Hepatocyte (in vitro differentiated cells): ENCODE data around the gene FBXL13. TPM values are rescaled to one million over a fixed set of nuclear protein-coding genes. Genes with fewer than 3 reads are reported as not detected.

Experiments used
- DNase-seq: peaks from one replicate; pipeline ENCODE4 v3.0.0-alpha.2; 2016; ENCODE audit warnings: low spot score
- H2AFZ ChIP-seq: fragments of 200-600 bp; sonication (generic); 2 replicates; pipeline ENCODE4 v1.6.0; 2016; ENCODE audit warnings: antibody characterized with exemption, mild to moderate bottlenecking
- H3K27ac ChIP-seq: fragments of 200-600 bp; sonication (generic); 2 replicates; pipeline ENCODE4 v1.5.1; 2016; ENCODE audit warnings: mild to moderate bottlenecking
- H3K27me3 ChIP-seq: fragments of 200-600 bp; sonication (generic); 2 replicates; pipeline ENCODE4 v1.6.1; 2016
- H3K36me3 ChIP-seq: fragments of 200-600 bp; sonication (generic); replicated peaks from 2 replicates; pipeline ENCODE4 v1.5.1; 2016; ENCODE audit warnings: low read depth; ENCODE audit not compliant: insufficient read depth
- H3K4me1 ChIP-seq: fragments of 200-600 bp; sonication (generic); 2 replicates; pipeline ENCODE4 v1.5.1; 2016; ENCODE audit warnings: mild to moderate bottlenecking, moderate library complexity; ENCODE audit not compliant: insufficient read depth
- H3K4me2 ChIP-seq: fragments of 200-600 bp; sonication (generic); 2 replicates; pipeline ENCODE4 v1.6.0; 2016
- H3K4me3 ChIP-seq: fragments of 200-600 bp; sonication (generic); 2 replicates; pipeline ENCODE4 v1.5.1; 2016; ENCODE audit warnings: mild to moderate bottlenecking
- H3K79me2 ChIP-seq: fragments of 200-600 bp; sonication (generic); 2 replicates; pipeline ENCODE4 v1.6.0; 2017; ENCODE audit warnings: mild to moderate bottlenecking
- H3K9me2 ChIP-seq: fragments of 200-600 bp; sonication (generic); replicated peaks from 2 replicates; pipeline ENCODE4 v1.6.0; 2017; ENCODE audit warnings: mild to moderate bottlenecking; ENCODE audit not compliant: insufficient read depth
- H3K9me3 ChIP-seq: fragments of 200-600 bp; sonication (generic); 2 replicates; pipeline ENCODE4 v1.5.1; 2016; ENCODE audit warnings: low read depth, mild to moderate bottlenecking
- H4K20me1 ChIP-seq: fragments of 200-600 bp; sonication (generic); 2 replicates; pipeline ENCODE4 v1.6.0; 2016; ENCODE audit warnings: mild to moderate bottlenecking; ENCODE audit not compliant: insufficient read depth, poor library complexity, severe bottlenecking
- CTCF ChIP-seq: fragments of 200-600 bp; sonication (generic); IDR thresholded peaks from 2 replicates; pipeline ENCODE4 v1.5.1; 2016; ENCODE audit warnings: antibody characterized with exemption, mild to moderate bottlenecking; ENCODE audit not compliant: poor library complexity
- EZH2 ChIP-seq: fragments of 200-600 bp; sonication (generic); IDR thresholded peaks from 2 replicates; pipeline ENCODE4 v1.6.1; 2016; ENCODE audit warnings: antibody characterized with exemption, mild to moderate bottlenecking, borderline replicate concordance
- EZH2phosphoT487 ChIP-seq: fragments of 200-600 bp; sonication (generic); IDR thresholded peaks from one replicate; pipeline ENCODE4 v1.6.1; 2018; ENCODE audit warnings: antibody characterized with exemption, mild to moderate bottlenecking, low read depth, moderate library complexity; ENCODE audit not compliant: unreplicated experiment, severe bottlenecking
- WGBS: methylation state at CpG from one replicate; pipeline ENCODE4 v1.1.6; 2016; ENCODE audit warnings: low lambda C conversion rate; ENCODE audit errors: missing lambda C conversion rate; 5-methylcytosine and 5-hydroxymethylcytosine counted together
- polyA plus RNA-seq: library from polyadenylated mRNA; unstranded; fragments of >200 nt; fragmentation: Nextera tagmentation; extraction: Ambion mirVana; gene quantifications from 2 replicates; pipeline ENCODE4 v1.2.1, GENCODE V29; 2016
- total RNA-seq: library from RNA; depleted of rRNA; stranded (reverse); fragments of >200 nt; gene quantifications from 2 replicates; pipeline ENCODE4 v1.2.3, GENCODE V29; 2014

Gene FBXL13
- total and polyA plus RNA-seq, 2 experiments from 2014 or later, result 0.30 to 1.8 TPM

GRCh38 chr7:102829075-102829474, 245.5 kb downstream of the FBXL13 start:
- WGBS, result 87% methylated on average over 3 of the region's 3 CpGs
- DNase-seq, result no peak
- Histone ChIP-seq H3K4me1 (no peaks in the 10 kb centered on the region), H3K27me3 (no peaks in the 10 kb centered on the region), H2AFZ (no peak overlapping the region), H3K4me2 (no peak overlapping the region), H3K27ac (no peak overlapping the region), H4K20me1 (no peaks in the 10 kb centered on the region), H3K36me3 (no peaks in the 10 kb centered on the region), H3K79me2 (no peaks in the 10 kb centered on the region), H3K9me3 (no peaks in the 10 kb centered on the region), H3K4me3 (no peak overlapping the region), H3K9me2 (no peaks in the 10 kb centered on the region)
- no peak for TF ChIP-seq EZH2phosphoT487
- TF ChIP-seq CTCF, result no peak
- TF ChIP-seq EZH2, result no peak

- Histone ChIP-seq H2AFZ (no peak overlapping the region), H3K36me3 (no peaks in the 10 kb centered on the region), H3K27me3 (no peaks in the 10 kb centered on the region), H3K4me1 (no peaks in the 10 kb centered on the region), H3K9me2 (no peaks in the 10 kb centered on the region), H3K79me2 (no peaks in the 10 kb centered on the region), H3K4me2 (no peak overlapping the region), H4K20me1 (no peaks in the 10 kb centered on the region), H3K27ac (no peak overlapping the region), H3K4me3 (no peak overlapping the region), H3K9me3 (no peaks in the 10 kb centered on the region)
- DNase-seq, result no peak
- TF ChIP-seq EZH2phosphoT487 (no peak), CTCF (no peak), EZH2 (no peak)
- 95% methylated on average over 2 of the region's 2 CpGs for WGBS
Measured at GRCh38 chr7:102828286-102828685, 246.3 kb downstream of the FBXL13 start.

GRCh38 chr7:102823390-102824119, 251.0 kb downstream of the FBXL13 start:
- no peaks in the 10 kb centered on the region for H3K79me2 ChIP-seq
- H3K4me3 ChIP-seq, result no peak overlapping the region
- H4K20me1 ChIP-seq, result no peaks in the 10 kb centered on the region
- H3K9me2 ChIP-seq, result no peaks in the 10 kb centered on the region
- no peak overlapping the region for H2AFZ ChIP-seq
- H3K9me3 ChIP-seq, result no peaks in the 10 kb centered on the region
- H3K27me3 ChIP-seq, result no peaks in the 10 kb centered on the region
- H3K4me1 ChIP-seq, result no peaks in the 10 kb centered on the region
- no peak for TF ChIP-seq CTCF
- TF ChIP-seq EZH2, result no peak
- TF ChIP-seq EZH2phosphoT487, result no peak
- H3K4me2 ChIP-seq, result no peak overlapping the region
- H3K36me3 ChIP-seq, result no peaks in the 10 kb centered on the region
- DNase-seq, result no peak
- H3K27ac ChIP-seq, result peak overlapping the region; percentile 11
- 69% methylated on average over 6 of the region's 6 CpGs for WGBS
